ENCODE data around the gene ATF4. TPM values are rescaled to one million over a fixed set of nuclear protein-coding genes. Genes with fewer than 3 reads are reported as not detected.

The ATF4 gene
- total RNA-seq, 1 donor = 590 TPM

- Histone ChIP-seq H3K27me3 (ENCODE audit: insufficient read depth, low read length) (no peaks in the 10 kb centered on the region), H3K27ac (ENCODE audit: low read depth, low read length) (no peak overlapping the region), H3K79me2 (ENCODE audit: insufficient read depth, low read length) (peaks cover 16% of the 10 kb centered on the region), H3K4me3 (ENCODE audit: insufficient read depth, low read length) (no peak overlapping the region), H3K9me3 (ENCODE audit: low read depth, low read length) (no peaks in the 10 kb centered on the region), H3K36me3 (ENCODE audit: insufficient read depth, low read length) (no peaks in the 10 kb centered on the region), H3K4me2 (ENCODE audit: insufficient read depth, low read length) (no peak overlapping the region), H4K20me1 (ENCODE audit: insufficient read depth, low read length) (peaks cover 7% of the 10 kb centered on the region), H2AFZ (ENCODE audit: low read length) (no peak overlapping the region), H3K4me1 (ENCODE audit: insufficient read depth, low read length) (peaks cover 16% of the 10 kb centered on the region)
- no peak for TF ChIP-seq CTCF (IDR thresholded peaks at IDR 0.05; ENCODE audit: extremely low read depth, low read depth, low read length)
- DNase-seq (ENCODE audit: insufficient read length, low spot score, missing footprints) = peak; percentile 2
Observed at GRCh38 chr22:39535831-39536449, 15.6 kb downstream of the ATF4 start.

- no peak for TF ChIP-seq CTCF (IDR thresholded peaks at IDR 0.05; ENCODE audit: extremely low read depth, low read depth, low read length)
- H3K9me3 ChIP-seq (ENCODE audit: low read depth, low read length) = no peaks in the 10 kb centered on the region
- H3K79me2 ChIP-seq (ENCODE audit: insufficient read depth, low read length) = peaks cover 8% of the 10 kb centered on the region
- H3K36me3 ChIP-seq (ENCODE audit: insufficient read depth, low read length) = no peaks in the 10 kb centered on the region
- no peak overlapping the region for H3K4me2 ChIP-seq (ENCODE audit: insufficient read depth, low read length)
- H3K27ac ChIP-seq (ENCODE audit: low read depth, low read length) = no peak overlapping the region
- H3K4me1 ChIP-seq (ENCODE audit: insufficient read depth, low read length) = peaks cover 8% of the 10 kb centered on the region
- H2AFZ ChIP-seq (ENCODE audit: low read length) = no peak overlapping the region
- H3K27me3 ChIP-seq (ENCODE audit: insufficient read depth, low read length) = no peaks in the 10 kb centered on the region
- peak; percentile 10 for DNase-seq (ENCODE audit: insufficient read length, low spot score, missing footprints)
- no peaks in the 10 kb centered on the region for H4K20me1 ChIP-seq (ENCODE audit: insufficient read depth, low read length)
- H3K4me3 ChIP-seq (ENCODE audit: insufficient read depth, low read length) = no peak overlapping the region
Observed at GRCh38 chr22:39536711-39537110, 16.3 kb downstream of the ATF4 start.

- no peaks in the 10 kb centered on the region for H4K20me1 ChIP-seq (ENCODE audit: insufficient read depth, low read length)
Observed at GRCh38 chr22:39537975-39538374, 17.6 kb downstream of the ATF4 start.

GRCh38 chr22:39543095-39543494 is 22.7 kb downstream of the ATF4 start:
- H3K27ac ChIP-seq (ENCODE audit: low read depth, low read length) = no peak overlapping the region
- H3K4me1 ChIP-seq (ENCODE audit: insufficient read depth, low read length) = no peaks in the 10 kb centered on the region
- H4K20me1 ChIP-seq (ENCODE audit: insufficient read depth, low read length) = peaks cover 9% of the 10 kb centered on the region
- peaks cover 4% of the 10 kb centered on the region for H3K27me3 ChIP-seq (ENCODE audit: insufficient read depth, low read length)
- TF ChIP-seq CTCF (IDR thresholded peaks at IDR 0.05; ENCODE audit: extremely low read depth, low read depth, low read length) = peak; percentile 41
- no peaks in the 10 kb centered on the region for H3K9me3 ChIP-seq (ENCODE audit: low read depth, low read length)
- no peak overlapping the region for H3K4me2 ChIP-seq (ENCODE audit: insufficient read depth, low read length)
- no peak overlapping the region for H2AFZ ChIP-seq (ENCODE audit: low read length)
- no peaks in the 10 kb centered on the region for H3K79me2 ChIP-seq (ENCODE audit: insufficient read depth, low read length)
- no peak for DNase-seq (ENCODE audit: insufficient read length, low spot score, missing footprints)
- no peaks in the 10 kb centered on the region for H3K36me3 ChIP-seq (ENCODE audit: insufficient read depth, low read length)
- no peak overlapping the region for H3K4me3 ChIP-seq (ENCODE audit: insufficient read depth, low read length)

More at GRCh38 chr22:39537975-39538374, 17.6 kb downstream of the ATF4 start:
- Histone ChIP-seq H3K79me2 (ENCODE audit: insufficient read depth, low read length) (no peaks in the 10 kb centered on the region), H3K9me3 (ENCODE audit: low read depth, low read length) (no peaks in the 10 kb centered on the region), H3K4me2 (ENCODE audit: insufficient read depth, low read length) (no peak overlapping the region), H3K4me3 (ENCODE audit: insufficient read depth, low read length) (no peak overlapping the region), H3K4me1 (ENCODE audit: insufficient read depth, low read length) (peaks cover 4% of the 10 kb centered on the region), H3K27me3 (ENCODE audit: insufficient read depth, low read length) (no peaks in the 10 kb centered on the region), H3K27ac (ENCODE audit: low read depth, low read length) (no peak overlapping the region), H2AFZ (ENCODE audit: low read length) (no peak overlapping the region), H3K36me3 (ENCODE audit: insufficient read depth, low read length) (no peaks in the 10 kb centered on the region)
- TF ChIP-seq CTCF (IDR thresholded peaks at IDR 0.05; ENCODE audit: extremely low read depth, low read depth, low read length) = no peak
- no peak for DNase-seq (ENCODE audit: insufficient read length, low spot score, missing footprints)

All from osteoblast (primary cell).